ENCODE data around the gene SPRY4. TPM values are rescaled to one million over a fixed set of nuclear protein-coding genes. Genes with fewer than 3 reads are reported as not detected.

SPRY4 gene
- total RNA-seq, 1 experiment from 2014 or later, result 27.0 TPM

- in situ Hi-C loops (cut with HindIII; ENCODE audit: low pct_unique_long_range_greater_than_20kb, low sequenced_read_pairs), result no loop called here
- no peak for DNase-seq (ENCODE audit: low read depth, low spot score)
Observed at GRCh38 chr5:142320851-142321560, 3.8 kb downstream of the SPRY4 start.

GRCh38 chr5:142320430-142320738, 4.4 kb downstream of the SPRY4 start:
- in situ Hi-C loops (cut with HindIII; ENCODE audit: low pct_unique_long_range_greater_than_20kb, low sequenced_read_pairs), result no loop called here
- no peak for DNase-seq (ENCODE audit: low read depth, low spot score)

- no peak for DNase-seq (ENCODE audit: low read depth, low spot score)
- in situ Hi-C loops (cut with HindIII; ENCODE audit: low pct_unique_long_range_greater_than_20kb, low sequenced_read_pairs), result no loop called here
Observed at GRCh38 chr5:142319560-142320429, 5.0 kb downstream of the SPRY4 start.

- DNase-seq (ENCODE audit: low read depth, low spot score), result no peak
- in situ Hi-C loops (cut with HindIII; ENCODE audit: low pct_unique_long_range_greater_than_20kb, low sequenced_read_pairs), result no loop called here
Observed at GRCh38 chr5:142319105-142319504, 5.7 kb downstream of the SPRY4 start.

GRCh38 chr5:142317753-142318152, 7.1 kb downstream of the SPRY4 start:
- in situ Hi-C loops (cut with HindIII; ENCODE audit: low pct_unique_long_range_greater_than_20kb, low sequenced_read_pairs), result no loop called here
- DNase-seq (ENCODE audit: low read depth, low spot score), result no peak

- in situ Hi-C loops (cut with HindIII; ENCODE audit: low pct_unique_long_range_greater_than_20kb, low sequenced_read_pairs), result no loop called here
Observed at GRCh38 chr5:142317173-142317572, 7.6 kb downstream of the SPRY4 start.

GRCh38 chr5:142316681-142317080, 8.1 kb downstream of the SPRY4 start:
- in situ Hi-C loops (cut with HindIII; ENCODE audit: low pct_unique_long_range_greater_than_20kb, low sequenced_read_pairs), result no loop called here
- no peak for DNase-seq (ENCODE audit: low read depth, low spot score)

More at GRCh38 chr5:142317173-142317572, 7.6 kb downstream of the SPRY4 start:
- no peak for DNase-seq (ENCODE audit: low read depth, low spot score)

GRCh38 chr5:142316051-142316450, 8.8 kb downstream of the SPRY4 start:
- peak; percentile 66 for DNase-seq (ENCODE audit: low read depth, low spot score)
- in situ Hi-C loops (cut with HindIII; ENCODE audit: low pct_unique_long_range_greater_than_20kb, low sequenced_read_pairs), result no loop called here

GRCh38 chr5:142315096-142315900, 9.5 kb downstream of the SPRY4 start:
- in situ Hi-C loops (cut with HindIII; ENCODE audit: low pct_unique_long_range_greater_than_20kb, low sequenced_read_pairs), result no loop called here
- DNase-seq (ENCODE audit: low read depth, low spot score), result no peak

- no peak for DNase-seq (ENCODE audit: low read depth, low spot score)
- in situ Hi-C loops (cut with HindIII; ENCODE audit: low pct_unique_long_range_greater_than_20kb, low sequenced_read_pairs), result no loop called here
Observed at GRCh38 chr5:142314606-142315005, 10.2 kb downstream of the SPRY4 start.

GRCh38 chr5:142314109-142314508, 10.7 kb downstream of the SPRY4 start:
- in situ Hi-C loops (cut with HindIII; ENCODE audit: low pct_unique_long_range_greater_than_20kb, low sequenced_read_pairs), result no loop called here
- no peak for DNase-seq (ENCODE audit: low read depth, low spot score)

- in situ Hi-C loops (cut with HindIII; ENCODE audit: low pct_unique_long_range_greater_than_20kb, low sequenced_read_pairs), result no loop called here
Observed at GRCh38 chr5:142313682-142314081, 11.1 kb downstream of the SPRY4 start.

GRCh38 chr5:142313275-142313674, 11.5 kb downstream of the SPRY4 start:
- in situ Hi-C loops (cut with HindIII; ENCODE audit: low pct_unique_long_range_greater_than_20kb, low sequenced_read_pairs), result no loop called here
- DNase-seq (ENCODE audit: low read depth, low spot score), result no peak

More at GRCh38 chr5:142313682-142314081, 11.1 kb downstream of the SPRY4 start:
- no peak for DNase-seq (ENCODE audit: low read depth, low spot score)

- in situ Hi-C loops (cut with HindIII; ENCODE audit: low pct_unique_long_range_greater_than_20kb, low sequenced_read_pairs), result no loop called here
- no peak for DNase-seq (ENCODE audit: low read depth, low spot score)
Observed at GRCh38 chr5:142312399-142312798, 12.4 kb downstream of the SPRY4 start.

- in situ Hi-C loops (cut with HindIII; ENCODE audit: low pct_unique_long_range_greater_than_20kb, low sequenced_read_pairs), result no loop called here
- no peak for DNase-seq (ENCODE audit: low read depth, low spot score)
Observed at GRCh38 chr5:142311725-142312124, 13.1 kb downstream of the SPRY4 start.

- DNase-seq (ENCODE audit: low read depth, low spot score), result no peak
- in situ Hi-C loops (cut with HindIII; ENCODE audit: low pct_unique_long_range_greater_than_20kb, low sequenced_read_pairs), result no loop called here
Observed at GRCh38 chr5:142310803-142311202, 14.0 kb downstream of the SPRY4 start.

GRCh38 chr5:142309747-142310318, 15.0 kb downstream of the SPRY4 start:
- DNase-seq (ENCODE audit: low read depth, low spot score), result no peak
- in situ Hi-C loops (cut with HindIII; ENCODE audit: low pct_unique_long_range_greater_than_20kb, low sequenced_read_pairs), result no loop called here

- no peak for DNase-seq (ENCODE audit: low read depth, low spot score)
- in situ Hi-C loops (cut with HindIII; ENCODE audit: low pct_unique_long_range_greater_than_20kb, low sequenced_read_pairs), result no loop called here
Observed at GRCh38 chr5:142308358-142308757, 16.5 kb downstream of the SPRY4 start.
